Loucy (cell line): ENCODE data around the gene TYRO3.

Experiments used
- EZH2phosphoT487 ChIP-seq: fragments of 200-600 bp; IDR thresholded peaks from 2 replicates; pipeline ENCODE4 v1.6.1; 2018; ENCODE audit warnings: antibody characterized with exemption, mild to moderate bottlenecking, moderate library complexity, borderline replicate concordance
- TF ChIP-seq, protein P1 (sequence below): fragments of 200-600 bp; sonication (generic); conservative IDR thresholded peaks from 2 replicates; pipeline ENCODE4 v1.5.1; 2014; ENCODE audit warnings: mild to moderate bottlenecking, antibody characterized with exemption, low read length

DNA sequence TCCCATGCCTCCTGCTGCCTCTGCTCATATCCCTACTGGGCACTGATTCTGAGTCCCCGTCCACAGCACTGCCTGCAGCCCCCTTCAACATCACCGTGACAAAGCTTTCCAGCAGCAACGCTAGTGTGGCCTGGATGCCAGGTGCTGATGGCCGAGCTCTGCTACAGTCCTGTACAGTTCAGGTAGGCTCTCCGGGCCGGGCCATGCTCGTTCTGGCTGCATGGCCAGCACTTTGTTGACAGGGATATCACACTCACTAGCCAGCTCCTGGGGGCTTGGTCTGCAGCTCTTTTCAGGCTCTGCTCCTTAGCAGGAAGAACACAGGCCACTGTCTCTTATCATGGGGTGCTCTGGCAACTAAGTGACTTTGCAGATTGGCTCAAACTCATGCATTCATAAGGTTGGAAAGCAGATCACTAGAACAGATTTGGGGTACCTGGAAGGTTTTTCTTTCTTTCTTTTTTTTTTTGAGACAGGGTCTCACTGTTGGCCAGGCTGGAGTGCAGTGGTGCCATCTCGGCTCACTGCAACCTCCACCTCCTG is 6.0 kb downstream of the TYRO3 start:
- TF ChIP-seq, protein P1, sequence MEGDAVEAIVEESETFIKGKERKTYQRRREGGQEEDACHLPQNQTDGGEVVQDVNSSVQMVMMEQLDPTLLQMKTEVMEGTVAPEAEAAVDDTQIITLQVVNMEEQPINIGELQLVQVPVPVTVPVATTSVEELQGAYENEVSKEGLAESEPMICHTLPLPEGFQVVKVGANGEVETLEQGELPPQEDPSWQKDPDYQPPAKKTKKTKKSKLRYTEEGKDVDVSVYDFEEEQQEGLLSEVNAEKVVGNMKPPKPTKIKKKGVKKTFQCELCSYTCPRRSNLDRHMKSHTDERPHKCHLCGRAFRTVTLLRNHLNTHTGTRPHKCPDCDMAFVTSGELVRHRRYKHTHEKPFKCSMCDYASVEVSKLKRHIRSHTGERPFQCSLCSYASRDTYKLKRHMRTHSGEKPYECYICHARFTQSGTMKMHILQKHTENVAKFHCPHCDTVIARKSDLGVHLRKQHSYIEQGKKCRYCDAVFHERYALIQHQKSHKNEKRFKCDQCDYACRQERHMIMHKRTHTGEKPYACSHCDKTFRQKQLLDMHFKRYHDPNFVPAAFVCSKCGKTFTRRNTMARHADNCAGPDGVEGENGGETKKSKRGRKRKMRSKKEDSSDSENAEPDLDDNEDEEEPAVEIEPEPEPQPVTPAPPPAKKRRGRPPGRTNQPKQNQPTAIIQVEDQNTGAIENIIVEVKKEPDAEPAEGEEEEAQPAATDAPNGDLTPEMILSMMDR, result no peak
- TF ChIP-seq EZH2phosphoT487, result no peak
